Measurements from ENCODE around the gene ZFAND2B. TPM values are rescaled to one million over a fixed set of nuclear protein-coding genes. Genes with fewer than 3 reads are reported as not detected.

ZFAND2B gene
- total and polyA plus RNA-seq, 2 experiments from 2014 or later = 58.1 to 65.4 TPM

- H3K9me3 ChIP-seq (ENCODE audit: low read depth) = no peaks in the 10 kb centered on the region
- H2AFZ ChIP-seq = no peak overlapping the region
- no peaks in the 10 kb centered on the region for H3K27me3 ChIP-seq
- no peak overlapping the region for H3K4me3 ChIP-seq
- peaks cover 11% of the 10 kb centered on the region for H3K4me1 ChIP-seq (ENCODE audit: insufficient read depth)
- H3K27ac ChIP-seq = peak overlapping the region; percentile 60
- H3K4me2 ChIP-seq = no peak overlapping the region
- WGBS (ENCODE audit: low lambda C conversion rate, missing lambda C conversion rate) = 56% methylated on average over 6 of the region's 6 CpGs
- no peaks in the 10 kb centered on the region for H3K9me2 ChIP-seq (replicated peaks; ENCODE audit: insufficient read depth)
- H3K36me3 ChIP-seq (replicated peaks; ENCODE audit: insufficient read depth, low read depth) = no peaks in the 10 kb centered on the region
- DNase-seq (ENCODE audit: low spot score) = peak; percentile 68
- H4K20me1 ChIP-seq (ENCODE audit: insufficient read depth, poor library complexity, severe bottlenecking) = no peaks in the 10 kb centered on the region
- peaks cover 20% of the 10 kb centered on the region for H3K79me2 ChIP-seq
- TF ChIP-seq EZH2 (IDR thresholded peaks at IDR 0.05; ENCODE audit: borderline replicate concordance) (no peak), CTCF (IDR thresholded peaks at IDR 0.05; ENCODE audit: poor library complexity) (peak; percentile 62), EZH2phosphoT487 (IDR thresholded peaks at IDR 0.05; ENCODE audit: low read depth, severe bottlenecking, unreplicated experiment) (no peak)
Observed at GRCh38 chr2:219171231-219171651, 35.3 kb upstream of the ZFAND2B start.

- H3K4me2 ChIP-seq = no peak overlapping the region
- no peaks in the 10 kb centered on the region for H3K9me2 ChIP-seq (replicated peaks; ENCODE audit: insufficient read depth)
- H3K79me2 ChIP-seq = peaks cover 20% of the 10 kb centered on the region
- H3K36me3 ChIP-seq (replicated peaks; ENCODE audit: insufficient read depth, low read depth) = no peaks in the 10 kb centered on the region
- no peaks in the 10 kb centered on the region for H4K20me1 ChIP-seq (ENCODE audit: insufficient read depth, poor library complexity, severe bottlenecking)
- no peaks in the 10 kb centered on the region for H3K27me3 ChIP-seq
- DNase-seq (ENCODE audit: low spot score) = no peak
- WGBS (ENCODE audit: low lambda C conversion rate, missing lambda C conversion rate) = 94% methylated on average over 16 of the region's 16 CpGs
- H3K4me1 ChIP-seq (ENCODE audit: insufficient read depth) = peaks cover 11% of the 10 kb centered on the region
- TF ChIP-seq CTCF (IDR thresholded peaks at IDR 0.05; ENCODE audit: poor library complexity) = no peak
- TF ChIP-seq EZH2phosphoT487 (IDR thresholded peaks at IDR 0.05; ENCODE audit: low read depth, severe bottlenecking, unreplicated experiment) = no peak
- no peak for TF ChIP-seq EZH2 (IDR thresholded peaks at IDR 0.05; ENCODE audit: borderline replicate concordance)
- H3K4me3 ChIP-seq = no peak overlapping the region
- H3K9me3 ChIP-seq (ENCODE audit: low read depth) = no peaks in the 10 kb centered on the region
- no peak overlapping the region for H2AFZ ChIP-seq
- H3K27ac ChIP-seq = no peak overlapping the region
Observed at GRCh38 chr2:219172231-219173154, 34.1 kb upstream of the ZFAND2B start.

- Histone ChIP-seq H3K9me2 (replicated peaks; ENCODE audit: insufficient read depth) (no peaks in the 10 kb centered on the region), H3K27me3 (no peaks in the 10 kb centered on the region), H3K36me3 (replicated peaks; ENCODE audit: insufficient read depth, low read depth) (no peaks in the 10 kb centered on the region), H3K4me1 (ENCODE audit: insufficient read depth) (peaks cover 11% of the 10 kb centered on the region), H3K4me2 (no peak overlapping the region), H3K4me3 (no peak overlapping the region), H4K20me1 (ENCODE audit: insufficient read depth, poor library complexity, severe bottlenecking) (no peaks in the 10 kb centered on the region), H2AFZ (no peak overlapping the region), H3K79me2 (peaks cover 20% of the 10 kb centered on the region), H3K9me3 (ENCODE audit: low read depth) (no peaks in the 10 kb centered on the region), H3K27ac (no peak overlapping the region)
- no peak for TF ChIP-seq EZH2 (IDR thresholded peaks at IDR 0.05; ENCODE audit: borderline replicate concordance)
- TF ChIP-seq EZH2phosphoT487 (IDR thresholded peaks at IDR 0.05; ENCODE audit: low read depth, severe bottlenecking, unreplicated experiment) = no peak
- TF ChIP-seq CTCF (IDR thresholded peaks at IDR 0.05; ENCODE audit: poor library complexity) = no peak
- WGBS (ENCODE audit: low lambda C conversion rate, missing lambda C conversion rate) = over 99% methylated on average over 6 of the region's 6 CpGs
- DNase-seq (ENCODE audit: low spot score) = no peak
Observed at GRCh38 chr2:219173176-219173575, 33.4 kb upstream of the ZFAND2B start.

Measured in hepatocyte (in vitro differentiated cells).